HepG2 (cell line): Measurements from ENCODE around the gene MPIG6B. TPM values are rescaled to one million over a fixed set of nuclear protein-coding genes. Genes with fewer than 3 reads are reported as not detected.
A peak's percentile ranks its signal among the peaks of the same experiment; 100 is the strongest.

ENCODE experiments used
- CAMTA2 ChIP-seq: sonication (generic); formaldehyde crosslinking; IDR thresholded peaks from 2 replicates; pipeline ENCODE4 v1.4.0; 2020; ENCODE audit warnings: mild to moderate bottlenecking, missing genetic modification reagents, borderline replicate concordance
- CREM ChIP-seq, 2 experiments: sonication (generic) in 1 of 2; formaldehyde crosslinking in 1 of 2; IDR thresholded peaks; 2 replicates each; pipeline versions ENCODE4 v1.4.0 to v1.6.1; 2016 to 2020; ENCODE audit warnings: antibody characterized with exemption in 1 of 2, mild to moderate bottlenecking in 1 of 2, missing genetic modification reagents in 1 of 2
- FOXA3 ChIP-seq: IDR thresholded peaks from 2 replicates; pipeline ENCODE4 v1.6.1; 2016; ENCODE audit warnings: missing genetic modification reagents, missing compliant biosample characterization
- GPBP1L1 ChIP-seq: sonication (generic); formaldehyde crosslinking; IDR thresholded peaks from 2 replicates; pipeline ENCODE4 v1.5.0; 2020; ENCODE audit warnings: mild to moderate bottlenecking, missing genetic modification reagents
- HNRNPH1 ChIP-seq: fragments of 200-400 bp; formaldehyde crosslinking; optimal IDR thresholded peaks from 2 replicates; pipeline ENCODE3; 2017; ENCODE audit warnings: mild to moderate bottlenecking, low read depth, low read length
- HNRNPUL1 ChIP-seq: fragments of 200-400 bp; formaldehyde crosslinking; IDR thresholded peaks from 2 replicates; pipeline ENCODE4 v1.6.1; 2017; ENCODE audit warnings: low read depth, mild to moderate bottlenecking, low read length, moderate library complexity
- JUNB ChIP-seq: sonication (generic); formaldehyde crosslinking; IDR thresholded peaks from 2 replicates; pipeline ENCODE4 v1.8.0; 2022; ENCODE audit warnings: missing genetic modification reagents, mild to moderate bottlenecking, borderline replicate concordance
- KLF9 ChIP-seq: IDR thresholded peaks from 2 replicates; pipeline ENCODE4 v1.6.1; 2016; ENCODE audit warnings: low read depth
- MIER3 ChIP-seq: IDR thresholded peaks from 2 replicates; pipeline ENCODE4 v1.6.1; 2016; ENCODE audit warnings: missing compliant biosample characterization, borderline replicate concordance
- MTF2 ChIP-seq: sonication (generic); formaldehyde crosslinking; IDR thresholded peaks from 2 replicates; pipeline ENCODE4 v1.5.0; 2020; ENCODE audit warnings: missing genetic modification reagents, borderline replicate concordance
- NCOA2 ChIP-seq: sonication (generic); formaldehyde crosslinking; IDR thresholded peaks from 2 replicates; pipeline ENCODE4 v1.8.0; 2022; ENCODE audit warnings: inconsistent platforms
- NRL ChIP-seq: sonication (generic); formaldehyde crosslinking; IDR thresholded peaks from 2 replicates; pipeline ENCODE4 v1.5.0; 2020; ENCODE audit warnings: missing genetic modification reagents, mild to moderate bottlenecking, moderate library complexity, borderline replicate concordance
- PLRG1 ChIP-seq: fragments of 450-650 bp; conservative IDR thresholded peaks from 2 replicates; pipeline ENCODE4 v1.6.1; 2016
- PRDM10 ChIP-seq: sonication (generic); formaldehyde crosslinking; IDR thresholded peaks from 2 replicates; pipeline ENCODE4 v1.4.0; 2020; ENCODE audit warnings: low read depth, missing genetic modification reagents
- PRPF4 ChIP-seq: fragments of 200-400 bp; formaldehyde crosslinking; IDR thresholded peaks from 2 replicates; pipeline ENCODE4 v1.6.1; 2016; ENCODE audit warnings: low read length, low read depth; ENCODE audit not compliant: poor library complexity, severe bottlenecking
- REST ChIP-seq, 2 experiments: IDR thresholded peaks; 2 replicates each; pipeline ENCODE4 v1.6.1; 2011 to 2012; ENCODE audit warnings: low read length in 2 of 2, borderline replicate concordance in 1 of 2, low read depth in 1 of 2, mild to moderate bottlenecking in 1 of 2, moderate library complexity in 1 of 2
- RNF2 ChIP-seq: fragments of 450-650 bp; conservative IDR thresholded peaks from 2 replicates; pipeline ENCODE4 v1.6.1; 2016; ENCODE audit warnings: low read depth
- TAF1 ChIP-seq: sonication (generic); formaldehyde crosslinking; IDR thresholded peaks from 2 replicates; pipeline ENCODE4 v1.4.0; 2020; ENCODE audit warnings: missing genetic modification reagents
- ZFP1 ChIP-seq: IDR thresholded peaks from 2 replicates; pipeline ENCODE4 v1.6.1; 2016
- ZNF234 ChIP-seq: sonication (generic); formaldehyde crosslinking; conservative IDR thresholded peaks from 2 replicates; pipeline ENCODE4 v1.5.1; 2020; ENCODE audit warnings: mild to moderate bottlenecking, missing genetic modification reagents
- ZNF460 ChIP-seq: sonication (generic); formaldehyde crosslinking; IDR thresholded peaks from 2 replicates; pipeline ENCODE4 v1.5.1; 2020; ENCODE audit warnings: missing genetic modification reagents, mild to moderate bottlenecking, borderline replicate concordance
- polyA plus RNA-seq, 8 experiments: library from polyadenylated mRNA; depleted of rRNA in 3 of 8; stranded (reverse) in 7 of 8; unstranded in 1 of 8; fragments of >200 nt; fragmentation: Illumina TruSeq in 4 of 8; extraction: Trizol in 4 of 8; gene quantifications; 2 replicates each; pipeline versions ENCODE4 v1.2.1 to v1.2.3, GENCODE V29; 2011 to 2016; ENCODE audit warnings: low read depth in 4 of 8, missing spikeins in 1 of 8, mixed read lengths in 1 of 8; ENCODE audit not compliant: insufficient read depth in 1 of 8
- total RNA-seq, 5 experiments: library from RNA; depleted of rRNA; stranded (reverse); fragments of >200 nt; fragmentation: Illumina TruSeq; extraction: Trizol; gene quantifications; 2 replicates each; pipeline ENCODE4 v1.2.3, GENCODE V29; 2016; ENCODE audit warnings: low read depth in 1 of 5

The MPIG6B gene
- total and polyA plus RNA-seq, 2 of the 13 experiments (the other 11 are each of a cell fraction or from before 2014, with no cell fraction given): not detected

- TF ChIP-seq PRDM10 (CRISPR knock-in tag) (peak; percentile 82), HNRNPH1 (no peak), JUNB (CRISPR knock-in tag) (peak; percentile 71; the same call in 1 of the 2 replicates), GPBP1L1 (CRISPR knock-in tag) (no peak), RNF2 (no peak), FOXA3 (CRISPR knock-in tag) (peak; percentile 80), NRL (CRISPR knock-in tag) (no peak), TAF1 (peak; percentile 46; the same call in 1 of the 2 replicates), PLRG1 (no peak), CAMTA2 (no peak), ZNF460 (CRISPR knock-in tag) (peak; percentile 84; the same call in 1 of the 2 replicates), NCOA2 (CRISPR knock-in tag) (peak; percentile 90), CREM (IDR thresholded peaks at IDR 0.05) (peak; percentile 90), CREM (CRISPR knock-in tag; IDR thresholded peaks at IDR 0.05) (no peak), KLF9 (no peak; the same call in 1 of the 2 replicates), PRPF4 (peak; percentile 87), ZNF234 (no peak), HNRNPUL1 (no peak), MTF2 (CRISPR knock-in tag) (peak; percentile 18; the same call in 1 of the 2 replicates), MIER3 (CRISPR knock-in tag) (peak; percentile 46; the same call in 1 of the 2 replicates), REST (IDR thresholded peaks at IDR 0.05; ENCODE audit: borderline replicate concordance in 1 of 2, low read depth in 1 of 2, low read length in 2 of 2) (peak in 1 of 2 experiments; percentile 74; a peak in 2 of 4 replicates), ZFP1 (CRISPR knock-in tag) (no peak)
Observed at GRCh38 chr6:31737315-31737990, 14.3 kb downstream of the MPIG6B start (continued).
